Subcutaneous abdominal adipose tissue (tissue), 5 donors: ENCODE measurements around the gene MED25.

Experiments
- H3K27ac ChIP-seq: one replicate; pipeline ENCODE4 v1.7.0; 2013; ENCODE audit warnings: low read depth, mild to moderate bottlenecking, inconsistent platforms, low read length, moderate library complexity
- H3K27me3 ChIP-seq, 5 donors: one replicate each; pipeline ENCODE4 v1.7.0; 2013; ENCODE audit warnings: low read length in 5 of 5, inconsistent platforms in 1 of 5; ENCODE audit not compliant: control insufficient read depth in 5 of 5, insufficient read depth in 4 of 5
- H3K36me3 ChIP-seq, 5 donors: one replicate each; pipeline ENCODE4 v1.7.0; 2013; ENCODE audit warnings: low read length in 5 of 5; ENCODE audit not compliant: control insufficient read depth in 5 of 5, insufficient read depth in 5 of 5
- H3K4me1 ChIP-seq, 5 donors: one replicate each; pipeline ENCODE4 v1.7.0; 2013; ENCODE audit warnings: low read length in 5 of 5, mild to moderate bottlenecking in 3 of 5, moderate library complexity in 1 of 5; ENCODE audit not compliant: control insufficient read depth in 5 of 5, insufficient read depth in 5 of 5
- H3K4me3 ChIP-seq, 5 donors: one replicate each; pipeline ENCODE4 v1.7.0; 2013; ENCODE audit warnings: low read length in 5 of 5, low read depth in 1 of 5
- H3K9ac ChIP-seq, 5 donors: one replicate each; pipeline ENCODE4 v1.7.0; 2013; ENCODE audit warnings: low read length in 5 of 5, mild to moderate bottlenecking in 4 of 5, moderate library complexity in 3 of 5
- H3K9me3 ChIP-seq, 5 donors: one replicate each; pipeline ENCODE4 v1.7.0; 2013; ENCODE audit warnings: low read length in 5 of 5; ENCODE audit not compliant: control insufficient read depth in 5 of 5
- donor health status: healthy.
- donor health status: healthy.
- donor health status: healthy.
- donor health status: healthy.
- donor health status: healthy.

Gene MED25

GRCh38 chr19:49847731-49848696 lies 29.9 kb downstream of the MED25 start:
- no peaks in the 10 kb centered on the region for H3K27me3 ChIP-seq
- peaks cover 6 to 25% (median 19%) of the 10 kb centered on the region in 5 donors for H3K4me1 ChIP-seq
- no peak overlapping the region for H3K4me3 ChIP-seq
- no peak overlapping the region for H3K9ac ChIP-seq
- H3K36me3 ChIP-seq, result no peaks in the 10 kb centered on the region
- H3K27ac ChIP-seq, result no peak overlapping the region
- peaks cover 0 to 7% (median 3%) of the 10 kb centered on the region in 5 donors for H3K9me3 ChIP-seq

- Histone ChIP-seq H3K27me3 (no peaks in the 10 kb centered on the region), H3K4me3 (no peak overlapping the region), H3K4me1 (peaks cover 6 to 30% (median 25%) of the 10 kb centered on the region in 5 donors), H3K9me3 (peaks cover 0 to 7% (median 3%) of the 10 kb centered on the region in 5 donors), H3K9ac (no peak overlapping the region), H3K27ac (no peak overlapping the region), H3K36me3 (no peaks in the 10 kb centered on the region)
These were observed 30.8 kb downstream of the MED25 start for GRCh38 chr19:49848938-49849337.

DNA sequence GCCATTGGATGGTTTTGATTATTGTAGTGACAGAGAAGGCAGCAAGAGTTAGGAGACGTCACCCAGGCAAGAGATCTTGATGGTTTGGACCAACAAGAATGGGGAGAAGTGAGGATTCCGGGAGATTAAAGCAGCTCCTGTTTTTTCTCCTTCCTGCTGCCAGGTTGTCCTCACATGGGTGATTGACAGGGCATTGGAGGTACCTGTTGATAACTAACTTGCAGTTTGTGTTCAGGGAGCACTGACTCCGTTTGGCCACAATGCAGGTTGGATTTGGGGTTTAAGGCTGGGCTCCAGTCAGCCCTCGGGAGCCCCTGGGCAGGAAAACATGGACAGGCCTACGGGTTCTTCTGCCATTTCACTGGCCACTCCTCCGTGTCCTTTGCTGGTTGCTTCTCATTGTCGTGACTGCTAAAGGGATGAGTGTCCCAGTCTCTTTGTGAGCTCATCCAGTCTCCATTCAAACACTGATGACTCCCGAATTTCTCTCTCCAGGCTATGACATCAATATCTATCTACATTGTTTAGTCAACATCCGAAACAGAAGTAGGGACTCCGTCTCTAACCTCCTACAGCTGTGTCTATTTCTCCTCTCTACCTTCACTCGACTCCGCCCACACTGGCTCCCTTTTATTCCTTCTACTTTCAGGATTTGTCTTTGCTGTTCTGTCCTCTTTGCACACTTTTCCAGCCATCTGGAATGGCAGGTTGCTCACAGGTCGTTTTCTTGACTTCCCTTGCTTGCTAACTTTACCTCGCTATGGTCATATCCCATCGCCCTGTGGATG lies 31.5 kb downstream of the MED25 start:
- Histone ChIP-seq H3K9ac (peak overlapping the region in 3 of 5 donors; percentile 21 to 98 (median 91)), H3K36me3 (peaks cover 0 to 7% (median 3%) of the 10 kb centered on the region in 5 donors), H3K4me3 (peak overlapping the region; percentile 23 to 95 (median 84)), H3K9me3 (peaks cover 0 to 7% (median 3%) of the 10 kb centered on the region in 5 donors), H3K27ac (peak overlapping the region; percentile 98), H3K27me3 (no peaks in the 10 kb centered on the region), H3K4me1 (peaks cover 6 to 36% (median 27%) of the 10 kb centered on the region in 5 donors)

DNA sequence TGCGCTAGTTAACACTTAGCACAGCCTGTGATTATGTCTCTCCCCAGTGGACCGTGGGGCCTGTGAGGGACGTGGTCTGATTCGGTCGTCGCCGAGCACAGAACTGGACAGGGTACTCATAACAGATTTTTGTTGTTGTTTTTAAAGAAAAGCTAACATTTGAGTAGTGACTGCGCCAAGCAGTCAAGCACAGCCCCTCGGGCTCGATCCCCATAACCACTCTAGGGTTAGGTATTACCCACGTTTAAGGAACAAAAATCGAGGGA lies 32.1 kb downstream of the MED25 start:
- Histone ChIP-seq H3K27ac (peak overlapping the region; percentile 98), H3K9me3 (peaks cover 0 to 7% (median 3%) of the 10 kb centered on the region in 5 donors), H3K4me3 (peak overlapping the region; percentile 23 to 95 (median 84)), H3K27me3 (no peaks in the 10 kb centered on the region), H3K9ac (peak overlapping the region in 4 of 5 donors; percentile 21 to 98 (median 90)), H3K36me3 (peaks cover 0 to 12% (median 8%) of the 10 kb centered on the region in 5 donors), H3K4me1 (peaks cover 6 to 36% (median 27%) of the 10 kb centered on the region in 5 donors)

GRCh38 chr19:49850487-49851342 lies 32.6 kb downstream of the MED25 start, which contains the start of gene PTOV1:
Gene PTOV1, plus strand, starts transcription at chr19:49851159.
- no peaks in the 10 kb centered on the region for H3K27me3 ChIP-seq
- peak within 1 kb of the TSS; percentile 98 for H3K27ac ChIP-seq
- H3K9me3 ChIP-seq, result peaks cover 0 to 7% (median 3%) of the 10 kb centered on the region in 5 donors
- H3K4me1 ChIP-seq, result peaks cover 6 to 38% (median 27%) of the 10 kb centered on the region in 5 donors
- peaks cover 0 to 18% (median 12%) of the 10 kb centered on the region in 5 donors for H3K36me3 ChIP-seq
- peak within 1 kb of the TSS; percentile 73 to 95 (median 84) for H3K4me3 ChIP-seq
- peak within 1 kb of the TSS; percentile 68 to 99 (median 91) for H3K9ac ChIP-seq

- peak overlapping the region; percentile 73 to 95 (median 84) for H3K4me3 ChIP-seq
- H3K4me1 ChIP-seq, result peaks cover 6 to 39% (median 27%) of the 10 kb centered on the region in 5 donors
- H3K27ac ChIP-seq, result peak overlapping the region; percentile 30
- no peaks in the 10 kb centered on the region for H3K27me3 ChIP-seq
- H3K36me3 ChIP-seq, result peaks cover 0 to 25% (median 22%) of the 10 kb centered on the region in 5 donors
- H3K9me3 ChIP-seq, result peaks cover 0 to 7% (median 3%) of the 10 kb centered on the region in 5 donors
- peak overlapping the region; percentile 14 to 99 (median 62) for H3K9ac ChIP-seq
These were observed 33.6 kb downstream of the MED25 start for GRCh38 chr19:49851456-49852259.

- H3K36me3 ChIP-seq, result peaks cover 0 to 36% (median 31%) of the 10 kb centered on the region in 5 donors
- peak overlapping the region; percentile 68 to 95 (median 81) for H3K4me3 ChIP-seq
- peaks cover 6 to 39% (median 27%) of the 10 kb centered on the region in 5 donors for H3K4me1 ChIP-seq
- H3K27me3 ChIP-seq, result no peaks in the 10 kb centered on the region
- H3K27ac ChIP-seq, result no peak overlapping the region
- H3K9ac ChIP-seq, result peak overlapping the region in 2 of 5 donors; percentile 2 to 14
- H3K9me3 ChIP-seq, result peaks cover 0 to 7% (median 3%) of the 10 kb centered on the region in 5 donors
These were observed 34.6 kb downstream of the MED25 start for GRCh38 chr19:49852631-49853126.

GRCh38 chr19:49853852-49854377 lies 35.8 kb downstream of the MED25 start:
- no peaks in the 10 kb centered on the region for H3K27me3 ChIP-seq
- peak overlapping the region; percentile 16 for H3K27ac ChIP-seq
- H3K9me3 ChIP-seq, result peaks cover 0 to 7% (median 3%) of the 10 kb centered on the region in 5 donors
- H3K36me3 ChIP-seq, result peaks cover 0 to 48% (median 43%) of the 10 kb centered on the region in 5 donors
- H3K4me1 ChIP-seq, result peaks cover 6 to 39% (median 27%) of the 10 kb centered on the region in 5 donors
- H3K4me3 ChIP-seq, result no peak overlapping the region
- peak overlapping the region in 1 of 5 donors; percentile 35 for H3K9ac ChIP-seq
